ENCODE measurements around the gene STK32B. TPM values are rescaled to one million over a fixed set of nuclear protein-coding genes. Genes with fewer than 3 reads are reported as not detected.
"Not testable (repeated sequence)": the region's sequence is repeated elsewhere in the genome, so short reads cannot be mapped to it uniquely, and the experiment has no call there.

STK32B gene
- total RNA-seq, 1 donor from 2014 or later = not detected

GRCh38 chr4:5166377-5166776, 115.1 kb downstream of the STK32B start:
- Mint-ChIP-seq H3K9me3 (peaks cover 5% of the 10 kb centered on the region), H3K4me3 (no peak overlapping the region), H3K27me3 (ENCODE audit: insufficient read depth) (no peaks in the 10 kb centered on the region), H3K36me3 (ENCODE audit: low read depth) (no peaks in the 10 kb centered on the region), H3K27ac (no peak overlapping the region), H3K4me1 (ENCODE audit: low read depth) (no peaks in the 10 kb centered on the region)
- intact Hi-C loops (cut with micrococcal nuclease) = no loop called here
- no peak for DNase-seq (ENCODE audit: low spot score)

- H3K27ac Mint-ChIP-seq = no peak overlapping the region
- intact Hi-C loops (cut with micrococcal nuclease) = no loop called here
- no peak for DNase-seq (ENCODE audit: low spot score)
- H3K27me3 Mint-ChIP-seq (ENCODE audit: insufficient read depth) = no peaks in the 10 kb centered on the region
- H3K9me3 Mint-ChIP-seq = peaks cover 5% of the 10 kb centered on the region
- H3K36me3 Mint-ChIP-seq (ENCODE audit: low read depth) = no peaks in the 10 kb centered on the region
- H3K4me3 Mint-ChIP-seq = no peak overlapping the region
- H3K4me1 Mint-ChIP-seq (ENCODE audit: low read depth) = no peaks in the 10 kb centered on the region
Measured at GRCh38 chr4:5168891-5169290, 117.6 kb downstream of the STK32B start.

GRCh38 chr4:5175836-5176235, 124.6 kb downstream of the STK32B start:
- intact Hi-C loops (cut with micrococcal nuclease); H3K4me1 Mint-ChIP-seq (ENCODE audit: low read depth); H3K27ac Mint-ChIP-seq; H3K4me3 Mint-ChIP-seq; H3K27me3 Mint-ChIP-seq (ENCODE audit: insufficient read depth); DNase-seq (ENCODE audit: low spot score); H3K9me3 Mint-ChIP-seq; H3K36me3 Mint-ChIP-seq (ENCODE audit: low read depth): not testable (repeated sequence)

GRCh38 chr4:5184606-5185005, 133.3 kb downstream of the STK32B start:
- no peak overlapping the region for H3K4me3 Mint-ChIP-seq
- intact Hi-C loops (cut with micrococcal nuclease) = no loop called here
- no peak overlapping the region for H3K27ac Mint-ChIP-seq
- no peaks in the 10 kb centered on the region for H3K9me3 Mint-ChIP-seq
- H3K27me3 Mint-ChIP-seq (ENCODE audit: insufficient read depth) = no peaks in the 10 kb centered on the region
- DNase-seq (ENCODE audit: low spot score) = no peak
- no peaks in the 10 kb centered on the region for H3K36me3 Mint-ChIP-seq (ENCODE audit: low read depth)
- no peaks in the 10 kb centered on the region for H3K4me1 Mint-ChIP-seq (ENCODE audit: low read depth)

- Mint-ChIP-seq H3K4me3 (no peak overlapping the region), H3K9me3 (no peaks in the 10 kb centered on the region), H3K36me3 (ENCODE audit: low read depth) (no peaks in the 10 kb centered on the region), H3K27ac (no peak overlapping the region), H3K27me3 (ENCODE audit: insufficient read depth) (no peaks in the 10 kb centered on the region), H3K4me1 (ENCODE audit: low read depth) (no peaks in the 10 kb centered on the region)
- intact Hi-C loops (cut with micrococcal nuclease) = no loop called here
- no peak for DNase-seq (ENCODE audit: low spot score)
Measured at GRCh38 chr4:5185551-5185950, 134.3 kb downstream of the STK32B start.

- Mint-ChIP-seq H3K9me3 (no peaks in the 10 kb centered on the region), H3K4me1 (ENCODE audit: low read depth) (no peaks in the 10 kb centered on the region), H3K27ac (no peak overlapping the region), H3K4me3 (no peak overlapping the region), H3K27me3 (ENCODE audit: insufficient read depth) (no peaks in the 10 kb centered on the region), H3K36me3 (ENCODE audit: low read depth) (no peaks in the 10 kb centered on the region)
- intact Hi-C loops (cut with micrococcal nuclease) = no loop called here
- DNase-seq (ENCODE audit: low spot score) = no peak
Measured at GRCh38 chr4:5186271-5187064, 135.2 kb downstream of the STK32B start.

GRCh38 chr4:5188130-5188529, 136.8 kb downstream of the STK32B start:
- H3K4me3 Mint-ChIP-seq = no peak overlapping the region
- no peaks in the 10 kb centered on the region for H3K36me3 Mint-ChIP-seq (ENCODE audit: low read depth)
- no peak overlapping the region for H3K27ac Mint-ChIP-seq
- H3K27me3 Mint-ChIP-seq (ENCODE audit: insufficient read depth) = no peaks in the 10 kb centered on the region
- intact Hi-C loops (cut with micrococcal nuclease) = no loop called here
- H3K4me1 Mint-ChIP-seq (ENCODE audit: low read depth) = no peaks in the 10 kb centered on the region
- no peaks in the 10 kb centered on the region for H3K9me3 Mint-ChIP-seq
- DNase-seq (ENCODE audit: low spot score) = no peak

GRCh38 chr4:5191831-5192230, 140.6 kb downstream of the STK32B start:
- no peaks in the 10 kb centered on the region for H3K9me3 Mint-ChIP-seq
- DNase-seq (ENCODE audit: low spot score) = no peak
- no peak overlapping the region for H3K27ac Mint-ChIP-seq
- no peaks in the 10 kb centered on the region for H3K36me3 Mint-ChIP-seq (ENCODE audit: low read depth)
- H3K27me3 Mint-ChIP-seq (ENCODE audit: insufficient read depth) = no peaks in the 10 kb centered on the region
- no peaks in the 10 kb centered on the region for H3K4me1 Mint-ChIP-seq (ENCODE audit: low read depth)
- no peak overlapping the region for H3K4me3 Mint-ChIP-seq
- intact Hi-C loops (cut with micrococcal nuclease) = no loop called here

- no peak for DNase-seq (ENCODE audit: low spot score)
- Mint-ChIP-seq H3K27me3 (ENCODE audit: insufficient read depth) (no peaks in the 10 kb centered on the region), H3K9me3 (no peaks in the 10 kb centered on the region), H3K36me3 (ENCODE audit: low read depth) (no peaks in the 10 kb centered on the region), H3K27ac (no peak overlapping the region), H3K4me1 (ENCODE audit: low read depth) (no peaks in the 10 kb centered on the region), H3K4me3 (no peak overlapping the region)
- intact Hi-C loops (cut with micrococcal nuclease) = no loop called here
Measured at GRCh38 chr4:5192271-5192670, 141.0 kb downstream of the STK32B start.

GRCh38 chr4:5192678-5193077, 141.4 kb downstream of the STK32B start:
- no peaks in the 10 kb centered on the region for H3K9me3 Mint-ChIP-seq
- no peak overlapping the region for H3K27ac Mint-ChIP-seq
- intact Hi-C loops (cut with micrococcal nuclease) = no loop called here
- no peak for DNase-seq (ENCODE audit: low spot score)
- no peaks in the 10 kb centered on the region for H3K36me3 Mint-ChIP-seq (ENCODE audit: low read depth)
- H3K4me1 Mint-ChIP-seq (ENCODE audit: low read depth) = no peaks in the 10 kb centered on the region
- no peak overlapping the region for H3K4me3 Mint-ChIP-seq
- H3K27me3 Mint-ChIP-seq (ENCODE audit: insufficient read depth) = no peaks in the 10 kb centered on the region

- Mint-ChIP-seq H3K9me3 (no peaks in the 10 kb centered on the region), H3K36me3 (ENCODE audit: low read depth) (no peaks in the 10 kb centered on the region), H3K4me3 (no peak overlapping the region), H3K27ac (no peak overlapping the region), H3K27me3 (ENCODE audit: insufficient read depth) (no peaks in the 10 kb centered on the region), H3K4me1 (ENCODE audit: low read depth) (no peaks in the 10 kb centered on the region)
- DNase-seq (ENCODE audit: low spot score) = no peak
- intact Hi-C loops (cut with micrococcal nuclease) = no loop called here
Measured at GRCh38 chr4:5198656-5199541, 147.6 kb downstream of the STK32B start.

- Mint-ChIP-seq H3K27me3 (ENCODE audit: insufficient read depth) (no peaks in the 10 kb centered on the region), H3K9me3 (no peaks in the 10 kb centered on the region), H3K36me3 (ENCODE audit: low read depth) (no peaks in the 10 kb centered on the region), H3K4me1 (ENCODE audit: low read depth) (no peaks in the 10 kb centered on the region), H3K27ac (no peak overlapping the region), H3K4me3 (no peak overlapping the region)
- intact Hi-C loops (cut with micrococcal nuclease) = no loop called here
- DNase-seq (ENCODE audit: low spot score) = no peak
Measured at GRCh38 chr4:5199912-5200311, 148.6 kb downstream of the STK32B start.

GRCh38 chr4:5200513-5200912, 149.2 kb downstream of the STK32B start:
- no peaks in the 10 kb centered on the region for H3K27me3 Mint-ChIP-seq (ENCODE audit: insufficient read depth)
- no peaks in the 10 kb centered on the region for H3K4me1 Mint-ChIP-seq (ENCODE audit: low read depth)
- H3K36me3 Mint-ChIP-seq (ENCODE audit: low read depth) = no peaks in the 10 kb centered on the region
- H3K4me3 Mint-ChIP-seq = no peak overlapping the region
- no peak for DNase-seq (ENCODE audit: low spot score)
- H3K27ac Mint-ChIP-seq = no peak overlapping the region
- intact Hi-C loops (cut with micrococcal nuclease) = no loop called here
- no peaks in the 10 kb centered on the region for H3K9me3 Mint-ChIP-seq
